ENCODE measurements around the gene CTR9. TPM values are rescaled to one million over a fixed set of nuclear protein-coding genes. Genes with fewer than 3 reads are reported as not detected.
A peak's percentile ranks its signal among the peaks of the same experiment; 100 is the strongest.

CTR9 gene
- total and polyA plus RNA-seq, 2 of the 13 experiments (the other 11 are each of a cell fraction or from before 2014, with no cell fraction given), result 6.6 to 22.1 TPM

- TF ChIP-seq EHMT2 (IDR thresholded peaks at IDR 0.05; ENCODE audit: borderline replicate concordance, low read depth, low read length) (no peak), SMAD1 (CRISPR knock-in tag; IDR thresholded peaks at IDR 0.05; ENCODE audit: borderline replicate concordance, low read depth) (no peak), CC2D1A (CRISPR knock-in tag; IDR thresholded peaks at IDR 0.05) (no peak), ZNF124 (CRISPR knock-in tag; IDR thresholded peaks at IDR 0.05) (peak; percentile 58; the same call in 1 of the 2 replicates), KMT2A (CRISPR knock-in tag; IDR thresholded peaks at IDR 0.05) (0 out of 2 replicates have a peak, but pooled peaks have one; percentile 34), CBX5 (CRISPR knock-in tag; IDR thresholded peaks at IDR 0.05; ENCODE audit: borderline replicate concordance) (0 out of 2 replicates have a peak, but pooled peaks have one; percentile 46), E2F1 (CRISPR knock-in tag; IDR thresholded peaks at IDR 0.05) (no peak), KAT8 (CRISPR knock-in tag; IDR thresholded peaks at IDR 0.05) (peak; percentile 52; the same call in 1 of the 2 replicates), GATAD2A (CRISPR knock-in tag; IDR thresholded peaks at IDR 0.05) (peak; percentile 50; the same call in 1 of the 2 replicates), MAFK (conservative IDR thresholded peaks at IDR 0.05 in 1 of 2, IDR thresholded peaks at IDR 0.05 in 1 of 2; ENCODE audit: low read length in 2 of 2) (no peak), SIX4 (CRISPR knock-in tag; IDR thresholded peaks at IDR 0.05) (peak; percentile 62; the same call in 1 of the 2 replicates), PHF21A (CRISPR knock-in tag; IDR thresholded peaks at IDR 0.05) (0 out of 2 replicates have a peak, but pooled peaks have one; percentile 31), ISL2 (CRISPR knock-in tag; IDR thresholded peaks at IDR 0.05) (no peak), XBP1 (CRISPR knock-in tag; IDR thresholded peaks at IDR 0.05) (no peak), ATRX (CRISPR knock-in tag; IDR thresholded peaks at IDR 0.05; ENCODE audit: borderline replicate concordance) (no peak), MEIS2 (CRISPR knock-in tag; IDR thresholded peaks at IDR 0.05) (no peak), NFKB2 (CRISPR knock-in tag; IDR thresholded peaks at IDR 0.05; ENCODE audit: borderline replicate concordance) (peak; percentile 52; the same call in 1 of the 2 replicates), GRHL1 (CRISPR knock-in tag; conservative IDR thresholded peaks at IDR 0.05) (no peak)
- TF ChIP-seq, protein P1, sequence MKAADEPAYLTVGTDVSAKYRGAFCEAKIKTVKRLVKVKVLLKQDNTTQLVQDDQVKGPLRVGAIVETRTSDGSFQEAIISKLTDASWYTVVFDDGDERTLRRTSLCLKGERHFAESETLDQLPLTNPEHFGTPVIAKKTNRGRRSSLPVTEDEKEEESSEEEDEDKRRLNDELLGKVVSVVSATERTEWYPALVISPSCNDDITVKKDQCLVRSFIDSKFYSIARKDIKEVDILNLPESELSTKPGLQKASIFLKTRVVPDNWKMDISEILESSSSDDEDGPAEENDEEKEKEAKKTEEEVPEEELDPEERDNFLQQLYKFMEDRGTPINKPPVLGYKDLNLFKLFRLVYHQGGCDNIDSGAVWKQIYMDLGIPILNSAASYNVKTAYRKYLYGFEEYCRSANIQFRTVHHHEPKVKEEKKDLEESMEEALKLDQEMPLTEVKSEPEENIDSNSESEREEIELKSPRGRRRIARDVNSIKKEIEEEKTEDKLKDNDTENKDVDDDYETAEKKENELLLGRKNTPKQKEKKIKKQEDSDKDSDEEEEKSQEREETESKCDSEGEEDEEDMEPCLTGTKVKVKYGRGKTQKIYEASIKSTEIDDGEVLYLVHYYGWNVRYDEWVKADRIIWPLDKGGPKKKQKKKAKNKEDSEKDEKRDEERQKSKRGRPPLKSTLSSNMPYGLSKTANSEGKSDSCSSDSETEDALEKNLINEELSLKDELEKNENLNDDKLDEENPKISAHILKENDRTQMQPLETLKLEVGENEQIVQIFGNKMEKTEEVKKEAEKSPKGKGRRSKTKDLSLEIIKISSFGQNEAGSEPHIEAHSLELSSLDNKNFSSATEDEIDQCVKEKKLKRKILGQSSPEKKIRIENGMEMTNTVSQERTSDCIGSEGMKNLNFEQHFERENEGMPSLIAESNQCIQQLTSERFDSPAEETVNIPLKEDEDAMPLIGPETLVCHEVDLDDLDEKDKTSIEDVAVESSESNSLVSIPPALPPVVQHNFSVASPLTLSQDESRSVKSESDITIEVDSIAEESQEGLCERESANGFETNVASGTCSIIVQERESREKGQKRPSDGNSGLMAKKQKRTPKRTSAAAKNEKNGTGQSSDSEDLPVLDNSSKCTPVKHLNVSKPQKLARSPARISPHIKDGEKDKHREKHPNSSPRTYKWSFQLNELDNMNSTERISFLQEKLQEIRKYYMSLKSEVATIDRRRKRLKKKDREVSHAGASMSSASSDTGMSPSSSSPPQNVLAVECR (CRISPR knock-in tag; IDR thresholded peaks at IDR 0.05; ENCODE audit: borderline replicate concordance), result no peak; the same call in 1 of the 2 replicates
- TF ChIP-seq, protein P2, sequence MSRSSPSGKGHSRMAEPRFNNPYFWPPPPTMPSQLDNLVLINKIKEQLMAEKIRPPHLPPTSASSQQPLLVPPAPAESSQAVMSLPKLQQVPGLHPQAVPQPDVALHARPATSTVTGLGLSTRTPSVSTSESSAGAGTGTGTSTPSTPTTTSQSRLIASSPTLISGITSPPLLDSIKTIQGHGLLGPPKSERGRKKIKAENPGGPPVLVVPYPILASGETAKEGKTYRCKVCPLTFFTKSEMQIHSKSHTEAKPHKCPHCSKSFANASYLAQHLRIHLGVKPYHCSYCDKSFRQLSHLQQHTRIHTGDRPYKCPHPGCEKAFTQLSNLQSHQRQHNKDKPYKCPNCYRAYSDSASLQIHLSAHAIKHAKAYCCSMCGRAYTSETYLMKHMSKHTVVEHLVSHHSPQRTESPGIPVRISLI (CRISPR knock-in tag; IDR thresholded peaks at IDR 0.05; ENCODE audit: borderline replicate concordance), result peak; percentile 28; the same call in 1 of the 2 replicates
- TF ChIP-seq, protein P3, sequence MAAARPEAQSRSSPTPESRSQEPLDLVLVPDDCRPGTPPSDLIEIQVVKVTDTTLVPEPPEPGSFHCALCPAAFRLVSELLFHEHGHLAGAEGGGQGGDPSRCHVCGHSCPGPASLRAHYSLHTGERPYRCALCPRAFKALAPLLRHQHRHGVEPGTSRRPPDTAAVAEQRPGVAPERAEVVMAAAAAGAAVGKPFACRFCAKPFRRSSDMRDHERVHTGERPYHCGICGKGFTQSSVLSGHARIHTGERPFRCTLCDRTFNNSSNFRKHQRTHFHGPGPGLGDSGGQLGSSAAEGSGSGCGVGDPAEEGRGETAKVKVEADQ (CRISPR knock-in tag; IDR thresholded peaks at IDR 0.05; ENCODE audit: borderline replicate concordance), result no peak
Observed at GRCh38 chr11:10792385-10793068, 41.5 kb downstream of the CTR9 start (continued).

Data from HepG2 (cell line).